ENCODE data around the gene TNFAIP6. TPM values are rescaled to one million over a fixed set of nuclear protein-coding genes. Genes with fewer than 3 reads are reported as not detected.
"Not testable (repeated sequence)": the region's sequence is repeated elsewhere in the genome, so short reads cannot be mapped to it uniquely, and the experiment has no call there.

The TNFAIP6 gene
- total RNA-seq, 1 experiment from 2014 or later: 21.3 TPM

DNA sequence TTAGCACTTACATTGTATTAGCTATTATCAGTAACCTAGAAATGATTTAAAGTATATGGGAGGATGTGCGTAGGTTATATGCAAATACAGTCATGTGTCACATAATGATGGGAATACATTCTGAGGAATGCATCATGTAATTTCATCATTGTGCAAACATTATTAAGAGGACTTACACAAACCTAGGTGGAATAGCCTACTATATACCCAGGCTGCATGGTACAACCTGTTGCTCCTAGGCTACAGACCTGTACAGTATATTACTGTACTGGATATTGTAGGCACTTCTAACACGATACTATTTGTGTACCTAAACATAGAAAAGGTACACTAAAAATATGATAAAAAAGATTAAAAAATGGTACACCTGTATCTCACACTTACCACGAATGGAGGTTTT lies 60.3 kb downstream of the TNFAIP6 start:
- DNase-seq (ENCODE audit: low read depth): no peak

DNA sequence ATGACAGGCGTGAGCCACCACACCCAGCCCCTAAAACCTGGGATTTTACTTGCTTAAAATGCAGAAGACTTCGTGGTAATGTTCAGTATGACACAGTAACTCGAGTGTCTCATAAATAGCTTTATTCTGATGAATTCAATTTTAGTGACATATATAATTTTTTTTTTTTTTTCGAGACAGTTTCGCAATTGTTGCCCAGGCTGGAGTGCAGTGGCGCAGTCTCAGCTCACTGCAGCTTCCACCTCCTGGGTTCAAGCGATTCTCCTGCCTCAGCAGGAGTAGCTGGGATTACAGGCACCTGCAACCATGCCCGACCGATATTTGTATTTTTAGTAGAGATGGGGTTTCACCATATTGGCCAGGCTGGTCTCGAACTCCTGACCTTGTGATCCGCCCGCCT lies 64.3 kb downstream of the TNFAIP6 start:
- DNase-seq (ENCODE audit: low read depth): not testable (repeated sequence)

DNA sequence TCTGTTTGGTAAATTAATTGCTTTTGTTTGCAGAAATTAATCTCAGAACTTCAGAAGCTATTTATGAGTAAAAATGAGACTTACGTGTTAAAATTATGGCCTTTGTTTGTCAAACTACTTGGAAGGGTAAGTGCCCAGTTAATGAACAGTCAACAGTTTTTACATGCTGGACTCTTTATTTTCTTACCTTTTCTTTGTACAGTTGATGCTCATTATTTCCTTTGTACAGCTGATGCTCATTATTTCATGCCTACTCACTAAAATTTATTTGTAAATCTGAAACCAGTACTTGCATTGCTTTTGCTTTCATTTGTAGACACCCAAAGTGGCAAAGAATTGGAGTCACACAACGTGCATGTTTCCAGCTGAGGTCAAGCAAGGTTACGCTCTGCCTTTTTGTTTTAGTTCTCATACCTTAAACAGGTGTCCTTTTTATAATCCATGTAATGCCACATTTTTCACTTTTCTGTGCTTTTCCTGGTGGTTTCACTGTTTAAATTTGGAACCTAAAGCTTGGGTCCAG lies 65.6 kb downstream of the TNFAIP6 start:
- no peak for DNase-seq (ENCODE audit: low read depth)

- DNase-seq (ENCODE audit: low read depth): no peak
These were observed 66.4 kb downstream of the TNFAIP6 start for GRCh38 chr2:151423760-151424159.

Other genes with a start within 250 kb of the TNFAIP6 start
- gene RBM43, start 95.7 kb upstream of the TNFAIP6 start, total RNA-seq (2014; rRNA removed): 3.0 and 6.0 TPM in 2 replicates
- 5.5 and 9.2 TPM in 2 replicates for gene NMI, start 67.9 kb upstream of the TNFAIP6 start, total RNA-seq (2014; rRNA removed)
- gene RIF1, start 52.3 kb downstream of the TNFAIP6 start, total RNA-seq (2014; rRNA removed): 37.4 and 45.1 TPM in 2 replicates